Neural progenitor cell (in vitro differentiated cells): ENCODE data around the gene SGCD.

Source experiments
- CTCF ChIP-seq: fragments of 200-600 bp; sonication (generic); IDR thresholded peaks from 2 replicates; pipeline ENCODE4 v1.5.1; 2017; ENCODE audit warnings: antibody characterized with exemption, mild to moderate bottlenecking
- EZH2 ChIP-seq: fragments of 200-600 bp; sonication (generic); IDR thresholded peaks from 2 replicates; pipeline ENCODE4 v1.6.1; 2017; ENCODE audit warnings: antibody characterized with exemption, mild to moderate bottlenecking, moderate library complexity

- TF ChIP-seq CTCF: no peak
- no peak for TF ChIP-seq EZH2
Observed at GRCh38 chr5:156388233-156388632, 61.3 kb downstream of the SGCD start.
